ENCODE results near the gene AP3D1. TPM values are rescaled to one million over a fixed set of nuclear protein-coding genes. Genes with fewer than 3 reads are reported as not detected.
A peak's percentile ranks its signal among the peaks of the same experiment; 100 is the strongest.

The AP3D1 gene
- total and polyA plus RNA-seq, 2 donors from 2014 or later: 68.4 to 125 TPM

DNA sequence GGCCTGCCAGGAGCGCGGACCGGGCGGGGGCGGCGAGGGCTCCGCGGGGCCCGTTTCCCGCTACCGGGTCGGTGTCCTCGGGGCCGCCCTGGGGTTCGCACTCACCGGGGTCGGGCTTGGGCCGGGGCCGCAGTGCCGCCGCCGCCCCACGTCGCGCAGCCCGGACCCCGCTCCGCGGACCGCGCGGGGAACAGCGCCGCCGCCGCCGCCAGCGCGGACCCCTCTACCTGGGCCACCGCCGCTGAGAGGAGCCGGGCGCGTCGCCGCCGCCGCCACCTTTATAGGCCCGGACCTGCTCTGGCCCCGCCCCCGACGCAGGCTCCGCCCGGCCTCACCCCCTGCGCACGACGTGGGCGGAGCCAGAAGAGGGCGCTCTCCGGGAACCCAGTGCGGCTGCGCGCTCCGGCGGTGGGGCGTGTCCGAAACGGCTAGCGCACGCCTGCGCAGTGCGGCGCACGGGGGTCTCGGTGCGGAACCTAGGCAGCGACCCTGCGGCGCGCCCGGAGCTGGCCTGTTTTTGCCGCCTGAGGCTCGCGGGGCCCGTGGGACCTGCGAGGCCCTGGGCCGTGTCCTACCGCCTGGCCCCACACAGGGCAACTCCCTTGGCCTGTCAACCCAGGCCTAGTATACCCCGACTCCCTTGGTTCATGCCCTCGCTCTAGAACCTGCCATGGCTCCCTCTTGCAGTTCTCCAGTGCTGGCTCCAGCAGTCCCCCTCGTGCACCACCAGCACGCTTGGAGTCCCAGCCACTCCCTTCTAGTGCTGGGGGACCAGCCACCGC is 100.2 kb downstream of the AP3D1 start, which contains the start of gene MKNK2:
Gene MKNK2 (minus strand): TSS at position 254 of the 782 bp plus-strand sequence. CDS start 393 bp downstream, outside the sequence.
- no peaks in the 10 kb centered on the region for H3K27me3 ChIP-seq (ENCODE audit: control insufficient read depth, insufficient read depth, low read length)
- peak within 1 kb of the TSS; percentile 33 to 99 (median 98) for H3K9ac ChIP-seq (ENCODE audit: low read length in 3 of 3)
- peaks cover 0 to 55% (median 30%) of the 10 kb centered on the region in 3 donors for H3K4me1 ChIP-seq (ENCODE audit: control insufficient read depth in 2 of 3, insufficient read depth in 2 of 3, low read depth in 1 of 3, low read length in 3 of 3)
- peak within 1 kb of the TSS; percentile 66 to 95 (median 85) for H3K4me3 ChIP-seq (ENCODE audit: low read length in 3 of 3)
- H3K36me3 ChIP-seq (ENCODE audit: control insufficient read depth in 2 of 3, insufficient read depth in 3 of 3, low read length in 3 of 3): peaks cover 0 to 14% (median 0%) of the 10 kb centered on the region in 3 donors
- intact Hi-C loops (cut with DNase I): no loop called here
- H3K27ac ChIP-seq (ENCODE audit: low read depth in 2 of 2, low read length in 2 of 2): peak within 1 kb of the TSS; percentile 98
- H3K9me3 ChIP-seq (ENCODE audit: control insufficient read depth in 2 of 3, insufficient read depth in 1 of 3, low read length in 3 of 3): no peaks in the 10 kb centered on the region
- no peak for FAIRE-seq
- TF ChIP-seq CTCF (IDR thresholded peaks at IDR 0.05; ENCODE audit: borderline replicate concordance, extremely low read depth, insufficient read depth): peak; percentile 72
- DNase-seq: peak; percentile 94 to 98 (median 96)

Other genes with a start within 250 kb of the AP3D1 start
- gene ADAT3, start 246.2 kb downstream of the AP3D1 start, total RNA-seq: 10.3 TPM
- 6.1 TPM for gene ADAT3, start 246.2 kb downstream of the AP3D1 start, polyA plus RNA-seq (ENCODE audit: insufficient read depth, low read depth, low replicate concordance)
- gene SCAMP4, start 246.2 kb downstream of the AP3D1 start, total RNA-seq: 90.1 TPM
- gene SCAMP4, start 246.2 kb downstream of the AP3D1 start, polyA plus RNA-seq (ENCODE audit: insufficient read depth, low read depth, low replicate concordance): 49.5 TPM
- gene CSNK1G2, start 210.4 kb downstream of the AP3D1 start, total RNA-seq: 66.2 TPM
- gene CSNK1G2, start 210.4 kb downstream of the AP3D1 start, polyA plus RNA-seq (ENCODE audit: insufficient read depth, low read depth, low replicate concordance): 33.1 TPM
- 70.3 TPM for gene BTBD2, start 135.9 kb downstream of the AP3D1 start, total RNA-seq
- gene BTBD2, start 135.9 kb downstream of the AP3D1 start, polyA plus RNA-seq (ENCODE audit: insufficient read depth, low read depth, low replicate concordance): 57.0 TPM
- 190 TPM for gene MKNK2, start 100.3 kb downstream of the AP3D1 start, total RNA-seq
- 67.2 TPM for gene MKNK2, start 100.3 kb downstream of the AP3D1 start, polyA plus RNA-seq (ENCODE audit: insufficient read depth, low read depth, low replicate concordance)
- gene MOB3A, start 55.2 kb downstream of the AP3D1 start, total RNA-seq: 59.7 TPM
- 16.9 TPM for gene MOB3A, start 55.2 kb downstream of the AP3D1 start, polyA plus RNA-seq (ENCODE audit: insufficient read depth, low read depth, low replicate concordance)
- gene IZUMO4, start 54.7 kb downstream of the AP3D1 start, total RNA-seq: 4.3 TPM
- 8.9 TPM for gene IZUMO4, start 54.7 kb downstream of the AP3D1 start, polyA plus RNA-seq (ENCODE audit: insufficient read depth, low read depth, low replicate concordance)
- 32.0 TPM for gene DOT1L, start 12.4 kb upstream of the AP3D1 start, total RNA-seq
- gene DOT1L, start 12.4 kb upstream of the AP3D1 start, polyA plus RNA-seq (ENCODE audit: insufficient read depth, low read depth, low replicate concordance): 5.7 TPM
- gene PLEKHJ1, start 84.8 kb upstream of the AP3D1 start, total RNA-seq: 59.7 TPM
- 156 TPM for gene PLEKHJ1, start 84.8 kb upstream of the AP3D1 start, polyA plus RNA-seq (ENCODE audit: insufficient read depth, low read depth, low replicate concordance)
- 64.1 TPM for gene SF3A2, start 85.3 kb upstream of the AP3D1 start, total RNA-seq
- gene SF3A2, start 85.3 kb upstream of the AP3D1 start, polyA plus RNA-seq (ENCODE audit: insufficient read depth, low read depth, low replicate concordance): 25.7 TPM
- gene AMH, start 97.8 kb upstream of the AP3D1 start, total RNA-seq: 1.0 TPM
- 0.60 TPM for gene AMH, start 97.8 kb upstream of the AP3D1 start, polyA plus RNA-seq (ENCODE audit: insufficient read depth, low read depth, low replicate concordance)
- 5.0 TPM for gene JSRP1, start 104.9 kb upstream of the AP3D1 start, total RNA-seq
- gene JSRP1, start 104.9 kb upstream of the AP3D1 start, polyA plus RNA-seq (ENCODE audit: insufficient read depth, low read depth, low replicate concordance): 0.37 TPM
- 2.1 TPM for gene PEAK3, start 130.6 kb upstream of the AP3D1 start, total RNA-seq
- not detected for gene PEAK3, start 130.6 kb upstream of the AP3D1 start, polyA plus RNA-seq (ENCODE audit: insufficient read depth, low read depth, low replicate concordance)
- 0.09 TPM for gene LINGO3, start 156.6 kb upstream of the AP3D1 start, total RNA-seq
- gene LINGO3, start 156.6 kb upstream of the AP3D1 start, polyA plus RNA-seq (ENCODE audit: insufficient read depth, low read depth, low replicate concordance): not detected
- gene LSM7, start 177.0 kb upstream of the AP3D1 start, total RNA-seq: 54.0 TPM
- 160 TPM for gene LSM7, start 177.0 kb upstream of the AP3D1 start, polyA plus RNA-seq (ENCODE audit: insufficient read depth, low read depth, low replicate concordance)
- gene SPPL2B, start 177.1 kb upstream of the AP3D1 start, total RNA-seq: 94.1 TPM
- 25.3 TPM for gene SPPL2B, start 177.1 kb upstream of the AP3D1 start, polyA plus RNA-seq (ENCODE audit: insufficient read depth, low read depth, low replicate concordance)
- not detected for gene TMPRSS9, start 208.7 kb upstream of the AP3D1 start, total RNA-seq
- gene TMPRSS9, start 208.7 kb upstream of the AP3D1 start, polyA plus RNA-seq (ENCODE audit: insufficient read depth, low read depth, low replicate concordance): not detected